Tibial nerve (tissue), 3 donors: ENCODE data around the gene KRT84.

ENCODE experiments used
- CTCF ChIP-seq, 5 experiments: fragments of 200-600 bp in 3 of 5; fragments of 450-650 bp in 2 of 5; sonication (generic) in 3 of 5; IDR thresholded peaks; one replicate each; pipeline ENCODE4 v1.5.1; 2016 to 2019; ENCODE audit warnings: antibody characterized with exemption in 5 of 5, mild to moderate bottlenecking in 3 of 5, moderate library complexity in 2 of 5
- POLR2A ChIP-seq, 2 donors: fragments of 450-650 bp; IDR thresholded peaks; one replicate each; pipeline ENCODE4 v1.6.1; 2017; ENCODE audit warnings: antibody characterized with exemption in 2 of 2, mild to moderate bottlenecking in 2 of 2, moderate library complexity in 2 of 2

GRCh38 chr12:52394836-52395405 lies 9.5 kb upstream of the KRT84 start:
- TF ChIP-seq CTCF (IDR thresholded peaks at IDR 0.05) = no peak
- no peak for TF ChIP-seq POLR2A (IDR thresholded peaks at IDR 0.05)
